MM.1S (cell line): ENCODE results near the gene SPPL3.

Experiments used
- CTCF ChIP-seq: fragments of 300-600 bp; sonication (generic); IDR thresholded peaks from 2 replicates; pipeline ENCODE4 v1.5.1; 2016; ENCODE audit warnings: antibody characterized with exemption, low read length, mixed read lengths
- EZH2 ChIP-seq: fragments of 300-600 bp; sonication (generic); optimal IDR thresholded peaks from 2 replicates; pipeline ENCODE3; 2017; ENCODE audit warnings: low read depth, mild to moderate bottlenecking, antibody characterized with exemption, low read length, mixed read lengths

GRCh38 chr12:120943482-120943881 lies 39.3 kb upstream of the SPPL3 start:
- no peak for TF ChIP-seq CTCF
- no peak for TF ChIP-seq EZH2
